HFF-Myc (cell line): ENCODE measurements around the gene ZCCHC8.

Source experiments
- DNase-seq: peaks from one replicate; pipeline ENCODE4 v3.0.0-alpha.2; 2011; ENCODE audit warnings: low read depth; ENCODE audit errors: extremely low read depth
- H3K4me3 ChIP-seq: replicated peaks from 2 replicates; pipeline ENCODE4 v1.5.1; 2011; ENCODE audit warnings: low read depth, mild to moderate bottlenecking, control low read depth, low read length
- TF ChIP-seq, protein P1 (sequence below): IDR thresholded peaks from 2 replicates; pipeline ENCODE4 v1.5.1; 2012; ENCODE audit warnings: mild to moderate bottlenecking, low read depth, low read length, control low read depth; ENCODE audit errors: missing control alignments

Gene ZCCHC8

GRCh38 chr12:122533856-122534255, 33.1 kb upstream of the ZCCHC8 start:
- H3K4me3 ChIP-seq: no peak overlapping the region
- no peak for DNase-seq
- TF ChIP-seq, protein P1, sequence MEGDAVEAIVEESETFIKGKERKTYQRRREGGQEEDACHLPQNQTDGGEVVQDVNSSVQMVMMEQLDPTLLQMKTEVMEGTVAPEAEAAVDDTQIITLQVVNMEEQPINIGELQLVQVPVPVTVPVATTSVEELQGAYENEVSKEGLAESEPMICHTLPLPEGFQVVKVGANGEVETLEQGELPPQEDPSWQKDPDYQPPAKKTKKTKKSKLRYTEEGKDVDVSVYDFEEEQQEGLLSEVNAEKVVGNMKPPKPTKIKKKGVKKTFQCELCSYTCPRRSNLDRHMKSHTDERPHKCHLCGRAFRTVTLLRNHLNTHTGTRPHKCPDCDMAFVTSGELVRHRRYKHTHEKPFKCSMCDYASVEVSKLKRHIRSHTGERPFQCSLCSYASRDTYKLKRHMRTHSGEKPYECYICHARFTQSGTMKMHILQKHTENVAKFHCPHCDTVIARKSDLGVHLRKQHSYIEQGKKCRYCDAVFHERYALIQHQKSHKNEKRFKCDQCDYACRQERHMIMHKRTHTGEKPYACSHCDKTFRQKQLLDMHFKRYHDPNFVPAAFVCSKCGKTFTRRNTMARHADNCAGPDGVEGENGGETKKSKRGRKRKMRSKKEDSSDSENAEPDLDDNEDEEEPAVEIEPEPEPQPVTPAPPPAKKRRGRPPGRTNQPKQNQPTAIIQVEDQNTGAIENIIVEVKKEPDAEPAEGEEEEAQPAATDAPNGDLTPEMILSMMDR: no peak

DNA sequence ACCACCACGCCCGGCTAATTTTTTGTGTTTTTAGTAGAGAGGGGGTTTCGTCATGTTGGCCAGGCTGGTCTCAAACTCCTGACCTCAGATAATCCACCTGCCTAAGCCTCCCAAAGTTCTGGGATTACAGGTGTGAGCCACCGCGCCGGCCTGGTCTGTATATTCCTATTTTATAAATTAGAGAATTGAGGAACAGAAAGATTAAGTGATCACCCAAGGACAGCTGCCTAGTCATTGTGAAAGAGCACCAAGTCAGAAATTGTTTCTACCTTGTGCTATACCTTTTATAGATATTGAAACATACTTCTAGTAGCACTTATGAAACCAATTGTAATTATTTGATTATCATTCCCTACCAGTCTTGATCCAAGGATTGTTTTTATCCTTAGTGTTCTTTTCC, 28.3 kb upstream of the ZCCHC8 start:
- TF ChIP-seq, protein P1: no peak
- no peak overlapping the region for H3K4me3 ChIP-seq
- DNase-seq: no peak

DNA sequence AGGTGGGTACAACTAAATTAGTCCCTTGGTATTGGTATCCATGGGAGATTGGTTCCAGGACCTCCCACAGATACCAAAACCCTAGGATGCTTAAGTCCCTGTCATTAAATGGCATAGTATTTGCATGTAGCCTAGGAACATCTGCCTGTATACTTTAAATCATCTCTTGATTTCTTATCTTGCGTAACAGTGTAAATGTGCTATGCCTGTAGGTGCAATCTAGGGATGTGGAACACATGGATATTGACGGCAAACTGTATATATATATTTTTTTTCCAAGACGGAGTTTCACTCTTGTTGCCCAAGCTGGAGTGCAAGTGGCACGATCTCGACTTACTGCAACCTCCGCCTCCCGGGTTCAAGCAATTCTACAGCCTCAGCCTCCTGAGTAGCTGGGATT, 27.9 kb upstream of the ZCCHC8 start:
- no peak for DNase-seq
- peak overlapping the region; percentile 84 for H3K4me3 ChIP-seq

GRCh38 chr12:122527478-122527944, 26.8 kb upstream of the ZCCHC8 start:
- TF ChIP-seq, protein P1: no peak
- DNase-seq: no peak
- peak overlapping the region; percentile 84 for H3K4me3 ChIP-seq

More for the DNA sequence above, 27.9 kb upstream of the ZCCHC8 start:
- TF ChIP-seq, protein P1: no peak

DNA sequence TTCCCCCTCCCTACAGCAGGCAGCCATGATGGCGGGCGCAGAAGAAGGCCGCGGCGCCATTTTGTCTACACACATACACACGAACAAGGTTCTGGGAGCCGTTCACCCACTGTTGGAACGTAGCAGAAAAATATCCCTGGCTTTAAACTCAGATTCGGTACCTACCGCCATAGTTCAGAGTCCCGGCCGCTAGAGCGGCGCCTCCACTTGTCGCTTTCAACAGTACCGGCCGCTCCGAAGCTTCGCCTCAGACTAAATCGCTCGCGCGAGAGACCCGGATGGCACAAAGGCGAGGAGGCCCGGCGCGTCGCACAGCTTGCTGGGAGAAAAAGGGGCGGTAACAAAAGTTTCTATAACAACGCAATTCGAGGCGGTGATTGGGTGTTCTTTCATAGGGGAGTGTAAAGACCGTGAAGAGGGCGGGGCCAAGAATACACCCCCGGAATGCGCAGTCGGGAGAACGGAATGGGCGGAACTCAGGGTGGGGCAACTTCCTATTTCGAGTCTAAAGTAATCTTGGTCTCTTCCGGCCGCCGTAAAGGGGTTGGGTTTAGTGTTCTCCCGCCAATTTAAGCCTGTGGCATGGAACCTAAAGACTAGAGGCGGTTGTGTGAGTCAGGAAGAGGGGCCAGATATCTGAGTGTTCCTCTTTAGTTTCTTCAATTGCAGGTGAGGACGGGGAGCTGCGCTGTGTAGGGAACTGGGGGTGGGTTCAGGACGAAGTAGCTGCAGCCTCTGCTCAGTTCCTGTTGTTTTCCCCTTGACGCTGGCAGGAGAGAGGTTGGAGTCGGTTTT, 26.1 kb upstream of the ZCCHC8 start, which contains the start of the genes KNTC1 and RSRC2:
Gene KNTC1 (plus strand): TSS at position 567 of the 795 bp plus-strand sequence. CDS start 2,815 bp downstream, outside the sequence.
Gene RSRC2 (minus strand): TSS at position 254 of the 795 bp plus-strand sequence. CDS start 83 bp downstream, at position 171.
- DNase-seq: peak; percentile 99
- H3K4me3 ChIP-seq: peak within 1 kb of the TSS; percentile 84
- TF ChIP-seq, protein P1: no peak

DNA sequence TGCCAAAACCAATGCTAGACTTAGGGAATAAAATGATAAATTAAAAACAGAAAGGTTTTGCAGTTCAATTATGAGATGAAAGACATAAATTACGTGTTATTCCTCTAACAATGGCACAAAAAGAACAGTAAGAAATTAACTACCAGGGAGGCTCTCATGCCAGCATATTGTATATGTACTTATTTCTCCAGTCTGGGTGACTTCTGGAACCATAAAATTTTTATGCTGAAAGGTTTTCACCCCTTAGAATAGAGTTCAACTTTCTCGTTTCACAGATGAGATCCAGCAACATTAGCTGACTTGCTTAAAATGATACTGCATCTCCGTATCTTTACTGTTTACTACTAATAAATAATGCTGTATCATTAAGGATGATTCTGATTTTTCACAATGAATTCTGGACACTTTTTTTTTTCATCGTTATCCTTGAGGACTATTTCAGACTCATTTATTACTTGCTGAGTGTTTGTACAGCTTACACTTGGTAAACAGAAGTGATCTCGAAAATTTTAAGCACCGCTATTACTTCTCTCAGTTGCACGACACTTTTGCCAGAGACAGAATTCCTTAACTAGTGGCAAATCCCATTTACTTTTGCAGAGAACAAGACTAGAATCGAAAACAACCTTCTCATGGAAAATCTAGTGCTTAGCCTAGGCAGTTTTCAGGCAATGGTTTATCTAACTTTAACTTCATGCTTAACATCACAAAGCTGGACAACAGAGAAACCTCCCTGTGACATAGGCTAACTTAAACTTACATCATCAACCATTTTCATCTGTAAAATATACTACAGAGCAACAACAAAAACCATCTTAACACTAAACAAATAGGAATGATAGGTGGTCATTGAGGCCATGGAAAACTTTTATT, 23.4 kb upstream of the ZCCHC8 start:
- DNase-seq: no peak
- peak overlapping the region; percentile 84 for H3K4me3 ChIP-seq
- TF ChIP-seq, protein P1: no peak
